Liver (tissue), 3 donors: ENCODE results near the gene ECI2.

ENCODE experiments used
- GABPA ChIP-seq, 2 donors: IDR thresholded peaks in 1 of 2; conservative IDR thresholded peaks in 1 of 2; 2 replicates each; pipeline ENCODE4 v1.6.1; 2016; ENCODE audit warnings: antibody characterized with exemption in 2 of 2, mild to moderate bottlenecking in 1 of 2, moderate library complexity in 1 of 2
- HNF4A ChIP-seq, 2 donors: conservative IDR thresholded peaks; 2 replicates each; pipeline ENCODE4 v1.6.1; 2016; ENCODE audit warnings: antibody characterized with exemption in 2 of 2, mild to moderate bottlenecking in 2 of 2
- TF ChIP-seq, protein P1 (sequence below): fragments of 150-350 bp; IDR thresholded peaks from 2 replicates; pipeline ENCODE4 v1.5.1; 2017; ENCODE audit warnings: improper control_type of control experiment, low read depth, low read length; ENCODE audit not compliant: missing input control
- donor health status: healthy.
- donor health status: healthy.

DNA sequence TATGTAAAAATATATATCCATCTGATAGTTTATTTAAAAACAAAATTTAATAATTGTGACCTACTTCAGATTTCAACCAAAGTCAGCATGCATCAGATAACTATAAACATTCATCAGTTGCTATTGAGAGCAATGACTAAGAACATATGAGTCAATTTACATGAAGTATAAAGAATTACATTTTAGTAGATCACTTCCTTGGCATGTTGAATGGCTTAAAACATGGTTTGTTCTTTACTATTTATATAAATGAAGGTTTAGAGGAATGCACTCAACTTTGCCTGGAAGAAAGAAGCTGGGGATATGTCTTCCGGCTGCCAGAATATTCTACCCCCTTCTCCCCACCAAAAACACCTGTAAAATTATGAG, 50.1 kb downstream of the ECI2 start:
- TF ChIP-seq, protein P1, sequence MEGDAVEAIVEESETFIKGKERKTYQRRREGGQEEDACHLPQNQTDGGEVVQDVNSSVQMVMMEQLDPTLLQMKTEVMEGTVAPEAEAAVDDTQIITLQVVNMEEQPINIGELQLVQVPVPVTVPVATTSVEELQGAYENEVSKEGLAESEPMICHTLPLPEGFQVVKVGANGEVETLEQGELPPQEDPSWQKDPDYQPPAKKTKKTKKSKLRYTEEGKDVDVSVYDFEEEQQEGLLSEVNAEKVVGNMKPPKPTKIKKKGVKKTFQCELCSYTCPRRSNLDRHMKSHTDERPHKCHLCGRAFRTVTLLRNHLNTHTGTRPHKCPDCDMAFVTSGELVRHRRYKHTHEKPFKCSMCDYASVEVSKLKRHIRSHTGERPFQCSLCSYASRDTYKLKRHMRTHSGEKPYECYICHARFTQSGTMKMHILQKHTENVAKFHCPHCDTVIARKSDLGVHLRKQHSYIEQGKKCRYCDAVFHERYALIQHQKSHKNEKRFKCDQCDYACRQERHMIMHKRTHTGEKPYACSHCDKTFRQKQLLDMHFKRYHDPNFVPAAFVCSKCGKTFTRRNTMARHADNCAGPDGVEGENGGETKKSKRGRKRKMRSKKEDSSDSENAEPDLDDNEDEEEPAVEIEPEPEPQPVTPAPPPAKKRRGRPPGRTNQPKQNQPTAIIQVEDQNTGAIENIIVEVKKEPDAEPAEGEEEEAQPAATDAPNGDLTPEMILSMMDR: no peak
- TF ChIP-seq GABPA (IDR thresholded peaks at IDR 0.05 in 1 of 2, conservative IDR thresholded peaks at IDR 0.05 in 1 of 2) (no peak), HNF4A (conservative IDR thresholded peaks at IDR 0.05) (no peak)
